ENCODE results near the gene USP28. TPM values are rescaled to one million over a fixed set of nuclear protein-coding genes. Genes with fewer than 3 reads are reported as not detected.

The USP28 gene
- total RNA-seq, 1 experiment from 2014 or later, result 74.4 TPM

DNA sequence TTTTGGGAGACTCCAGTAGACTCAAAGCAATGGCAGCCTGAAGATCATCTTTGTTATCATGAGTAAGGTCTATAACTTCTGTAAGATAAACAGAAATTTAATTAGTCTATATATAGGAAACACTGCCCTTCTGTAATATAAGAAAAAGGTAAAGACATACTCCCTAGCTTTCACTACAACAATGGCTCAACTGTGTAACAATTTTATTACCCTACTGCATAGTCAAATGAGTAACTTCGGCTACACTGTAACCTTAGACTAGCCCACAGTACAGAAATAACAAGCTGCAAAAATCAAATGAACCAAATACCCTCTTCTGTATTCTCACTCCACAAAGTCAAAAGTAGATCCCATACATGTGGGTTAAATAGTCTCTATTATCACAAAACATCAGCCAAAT lies 33.7 kb downstream of the USP28 start:
- H3K27me3 Mint-ChIP-seq (ENCODE audit: insufficient read depth, unreplicated experiment), result no peaks in the 10 kb centered on the region
- Histone ChIP-seq H3K4me3 (ENCODE audit: low read depth, low read length) (no peak overlapping the region), H3K4me1 (no peaks in the 10 kb centered on the region), H3K9me3 (no peaks in the 10 kb centered on the region), H3K27me3 (replicated peaks; ENCODE audit: control insufficient read depth, insufficient read depth, low read length) (no peaks in the 10 kb centered on the region), H3K36me3 (ENCODE audit: control insufficient read depth, insufficient read depth, low read length) (peaks cover 6% of the 10 kb centered on the region; the same call in 1 of the 2 replicates)
- H3K27ac Mint-ChIP-seq (ENCODE audit: unreplicated experiment), result no peak overlapping the region
- intact Hi-C loops (cut with micrococcal nuclease; ENCODE audit: unreplicated experiment), result no loop called here
- DNase-seq, result no peak
- ChIA-PET POLR2A (interaction anchor here (0.6 kb wide), 1 partner anchor 34 kb away, joined by 5 read pairs; no protein-coding TSS in a partner anchor), CTCF (no interaction called here)
- H3K4me1 Mint-ChIP-seq (ENCODE audit: low read depth, unreplicated experiment), result no peaks in the 10 kb centered on the region
- TF ChIP-seq, protein P1, sequence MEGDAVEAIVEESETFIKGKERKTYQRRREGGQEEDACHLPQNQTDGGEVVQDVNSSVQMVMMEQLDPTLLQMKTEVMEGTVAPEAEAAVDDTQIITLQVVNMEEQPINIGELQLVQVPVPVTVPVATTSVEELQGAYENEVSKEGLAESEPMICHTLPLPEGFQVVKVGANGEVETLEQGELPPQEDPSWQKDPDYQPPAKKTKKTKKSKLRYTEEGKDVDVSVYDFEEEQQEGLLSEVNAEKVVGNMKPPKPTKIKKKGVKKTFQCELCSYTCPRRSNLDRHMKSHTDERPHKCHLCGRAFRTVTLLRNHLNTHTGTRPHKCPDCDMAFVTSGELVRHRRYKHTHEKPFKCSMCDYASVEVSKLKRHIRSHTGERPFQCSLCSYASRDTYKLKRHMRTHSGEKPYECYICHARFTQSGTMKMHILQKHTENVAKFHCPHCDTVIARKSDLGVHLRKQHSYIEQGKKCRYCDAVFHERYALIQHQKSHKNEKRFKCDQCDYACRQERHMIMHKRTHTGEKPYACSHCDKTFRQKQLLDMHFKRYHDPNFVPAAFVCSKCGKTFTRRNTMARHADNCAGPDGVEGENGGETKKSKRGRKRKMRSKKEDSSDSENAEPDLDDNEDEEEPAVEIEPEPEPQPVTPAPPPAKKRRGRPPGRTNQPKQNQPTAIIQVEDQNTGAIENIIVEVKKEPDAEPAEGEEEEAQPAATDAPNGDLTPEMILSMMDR (IDR thresholded peaks at IDR 0.05; ENCODE audit: insufficient read depth in 1 of 2, low read depth in 1 of 2, low read length in 1 of 2, severe bottlenecking in 1 of 2, unreplicated experiment in 1 of 2), result no peak
- H3K36me3 Mint-ChIP-seq (ENCODE audit: insufficient read depth, unreplicated experiment), result peaks cover 47% of the 10 kb centered on the region
- no peaks in the 10 kb centered on the region for H3K9me3 Mint-ChIP-seq (ENCODE audit: unreplicated experiment)
- H3K4me3 Mint-ChIP-seq (ENCODE audit: unreplicated experiment), result no peak overlapping the region
- no TSS peak for BruUV-seq (replicated peaks)

DNA sequence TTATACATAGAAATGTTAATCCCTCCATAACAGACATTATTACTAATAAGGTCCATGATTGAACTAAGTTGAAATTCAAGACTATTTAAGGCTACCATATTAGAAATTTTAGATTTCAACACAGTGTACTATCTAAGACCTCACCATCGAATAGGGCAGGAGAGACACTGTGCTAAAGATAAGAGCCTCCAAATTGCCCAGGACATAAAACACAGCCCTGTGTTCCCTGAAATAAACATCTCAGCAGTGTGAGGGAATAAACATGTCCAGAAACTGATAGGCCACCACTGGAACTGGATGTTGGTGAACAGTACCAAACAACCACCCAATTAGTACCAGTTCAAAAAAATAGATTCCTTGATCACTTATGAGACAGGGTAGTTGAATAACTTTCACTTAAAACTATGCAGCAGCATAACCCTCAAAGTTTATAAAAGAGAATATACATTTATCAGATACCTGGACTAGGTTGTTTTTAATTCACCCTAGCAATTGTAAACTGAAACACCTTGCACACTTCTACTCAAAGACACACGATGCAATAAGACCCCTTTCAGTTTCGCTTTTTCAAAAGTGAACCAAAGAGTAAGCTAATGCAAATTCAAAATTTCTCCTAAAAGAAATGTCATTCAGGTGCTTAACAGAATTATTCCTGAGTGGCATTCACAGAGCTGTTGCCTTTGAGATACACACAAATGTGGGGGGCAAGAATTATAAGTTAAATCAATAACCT lies 34.3 kb downstream of the USP28 start:
- POLR2A ChIA-PET, result interaction anchor here (0.6 kb wide), 1 partner anchor 35 kb away, joined by 5 read pairs; no protein-coding TSS in a partner anchor
- DNase-seq, result no peak
- H3K9me3 ChIP-seq, result no peaks in the 10 kb centered on the region
- CTCF ChIA-PET, result no interaction called here
- no peaks in the 10 kb centered on the region for H3K27me3 Mint-ChIP-seq (ENCODE audit: insufficient read depth, unreplicated experiment)
- intact Hi-C loops (cut with micrococcal nuclease; ENCODE audit: unreplicated experiment), result no loop called here
- TF ChIP-seq, protein P1 (IDR thresholded peaks at IDR 0.05; ENCODE audit: insufficient read depth in 1 of 2, low read depth in 1 of 2, low read length in 1 of 2, severe bottlenecking in 1 of 2, unreplicated experiment in 1 of 2), result no peak
- H3K9me3 Mint-ChIP-seq (ENCODE audit: unreplicated experiment), result no peaks in the 10 kb centered on the region
- H3K4me3 ChIP-seq (ENCODE audit: low read depth, low read length), result no peak overlapping the region
- no peaks in the 10 kb centered on the region for H3K4me1 ChIP-seq
- H3K4me3 Mint-ChIP-seq (ENCODE audit: unreplicated experiment), result no peak overlapping the region
- no peak overlapping the region for H3K27ac Mint-ChIP-seq (ENCODE audit: unreplicated experiment)
- peaks cover 6% of the 10 kb centered on the region; the same call in 1 of the 2 replicates for H3K36me3 ChIP-seq (ENCODE audit: control insufficient read depth, insufficient read depth, low read length)
- BruUV-seq (replicated peaks), result no TSS peak
- H3K36me3 Mint-ChIP-seq (ENCODE audit: insufficient read depth, unreplicated experiment), result peaks cover 45% of the 10 kb centered on the region
- no peaks in the 10 kb centered on the region for H3K27me3 ChIP-seq (replicated peaks; ENCODE audit: control insufficient read depth, insufficient read depth, low read length)
- no peaks in the 10 kb centered on the region for H3K4me1 Mint-ChIP-seq (ENCODE audit: low read depth, unreplicated experiment)

DNA sequence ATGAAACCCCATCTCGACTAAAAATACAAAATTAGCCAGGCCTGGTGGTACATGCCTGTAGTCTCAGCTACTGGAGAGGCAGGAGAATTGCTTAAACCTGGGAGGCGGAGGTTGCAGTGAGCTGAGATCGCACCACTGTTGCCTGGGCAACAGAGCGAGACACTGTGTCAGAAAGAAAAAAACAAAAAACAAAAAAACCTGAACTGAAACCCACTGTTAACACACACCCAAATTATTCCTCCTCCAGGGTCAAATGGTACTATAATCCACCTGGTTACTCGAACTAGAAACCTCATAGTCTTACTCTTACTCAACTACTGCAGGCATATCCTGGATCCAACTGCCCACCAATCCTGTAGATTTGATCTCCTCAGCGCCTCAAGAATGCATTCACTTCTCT lies 35.5 kb downstream of the USP28 start:
- Mint-ChIP-seq H3K9me3 (ENCODE audit: unreplicated experiment) (no peaks in the 10 kb centered on the region), H3K27ac (ENCODE audit: unreplicated experiment) (no peak overlapping the region)

More for the DNA sequence above, 35.5 kb downstream of the USP28 start:
- TF ChIP-seq, protein P1 (IDR thresholded peaks at IDR 0.05; ENCODE audit: insufficient read depth in 1 of 2, low read depth in 1 of 2, low read length in 1 of 2, severe bottlenecking in 1 of 2, unreplicated experiment in 1 of 2), result no peak
- Histone ChIP-seq H3K9me3 (no peaks in the 10 kb centered on the region), H3K4me3 (ENCODE audit: low read depth, low read length) (no peak overlapping the region), H3K27me3 (replicated peaks; ENCODE audit: control insufficient read depth, insufficient read depth, low read length) (no peaks in the 10 kb centered on the region), H3K4me1 (no peaks in the 10 kb centered on the region), H3K36me3 (ENCODE audit: control insufficient read depth, insufficient read depth, low read length) (peaks cover 6% of the 10 kb centered on the region)
- no TSS peak for BruUV-seq (replicated peaks)
- no peak for DNase-seq
- CTCF ChIA-PET, result no interaction called here
- Mint-ChIP-seq H3K36me3 (ENCODE audit: insufficient read depth, unreplicated experiment) (peaks cover 40% of the 10 kb centered on the region), H3K27me3 (ENCODE audit: insufficient read depth, unreplicated experiment) (no peaks in the 10 kb centered on the region), H3K4me1 (ENCODE audit: low read depth, unreplicated experiment) (no peaks in the 10 kb centered on the region), H3K4me3 (ENCODE audit: unreplicated experiment) (no peak overlapping the region)
- intact Hi-C loops (cut with micrococcal nuclease; ENCODE audit: unreplicated experiment), result no loop called here
- POLR2A ChIA-PET, result no interaction called here

Measured in Caco-2 (cell line).